Trophoblast cell (in vitro differentiated cells and primary cell): ENCODE data around the gene FBXL17.
A peak's percentile ranks its signal among the peaks of the same experiment; 100 is the strongest.

Source experiments
- DNase-seq, 2 donors: peaks; one replicate each; pipeline ENCODE4 v3.0.0-alpha.2; 2016
- H2AFZ ChIP-seq: 2 replicates; pipeline ENCODE4 v1.6.1; 2013; ENCODE audit warnings: low read length, moderate library complexity, mild to moderate bottlenecking; ENCODE audit not compliant: insufficient read depth, poor library complexity
- H2AK5ac ChIP-seq: 2 replicates; pipeline ENCODE4 v1.6.1; 2013; ENCODE audit warnings: mild to moderate bottlenecking, low read length
- H2BK120ac ChIP-seq: 2 replicates; pipeline ENCODE4 v1.6.1; 2013; ENCODE audit warnings: low read length, mild to moderate bottlenecking, moderate library complexity; ENCODE audit not compliant: insufficient read depth, poor library complexity
- H2BK12ac ChIP-seq: 2 replicates; pipeline ENCODE4 v1.6.1; 2013; ENCODE audit warnings: mild to moderate bottlenecking, low read length, moderate library complexity
- H2BK5ac ChIP-seq: 2 replicates; pipeline ENCODE4 v1.6.1; 2013; ENCODE audit warnings: low read length, low read depth, moderate library complexity, mild to moderate bottlenecking; ENCODE audit not compliant: poor library complexity
- H3K14ac ChIP-seq: 2 replicates; pipeline ENCODE4 v1.6.1; 2013; ENCODE audit warnings: mild to moderate bottlenecking, low read length
- H3K18ac ChIP-seq: 2 replicates; pipeline ENCODE4 v1.6.1; 2013; ENCODE audit warnings: mild to moderate bottlenecking, low read length
- H3K23ac ChIP-seq: 2 replicates; pipeline ENCODE4 v1.6.1; 2013; ENCODE audit warnings: low read length
- H3K27ac ChIP-seq: 2 replicates; pipeline ENCODE4 v1.5.1; 2013; ENCODE audit warnings: low read depth, mild to moderate bottlenecking, inconsistent platforms, low read length, moderate library complexity
- H3K27me3 ChIP-seq: 2 replicates; pipeline ENCODE4 v1.6.1; 2013; ENCODE audit warnings: inconsistent platforms, mild to moderate bottlenecking, low read length, moderate library complexity; ENCODE audit not compliant: insufficient read depth
- H3K36me3 ChIP-seq, 2 experiments: 1 replicate in 1 of 2; 2 replicates in 1 of 2; pipeline ENCODE4 v1.6.1; 2013; ENCODE audit warnings: low read length in 2 of 2, mild to moderate bottlenecking in 2 of 2, moderate library complexity in 1 of 2; ENCODE audit not compliant: insufficient read depth in 2 of 2, control insufficient read depth in 1 of 2
- H3K4ac ChIP-seq: 2 replicates; pipeline ENCODE4 v1.6.1; 2013; ENCODE audit warnings: low read depth, mild to moderate bottlenecking, low read length, moderate library complexity
- H3K4me1 ChIP-seq, 2 experiments: 1 replicate in 1 of 2; 2 replicates in 1 of 2; pipeline ENCODE4 v1.6.1; 2013; ENCODE audit warnings: low read length in 2 of 2, mild to moderate bottlenecking in 2 of 2, moderate library complexity in 1 of 2; ENCODE audit not compliant: insufficient read depth in 2 of 2, control insufficient read depth in 1 of 2
- H3K4me2 ChIP-seq: 2 replicates; pipeline ENCODE4 v1.6.1; 2013; ENCODE audit warnings: inconsistent platforms, mild to moderate bottlenecking, low read length, moderate library complexity
- H3K4me3 ChIP-seq: 2 replicates; pipeline ENCODE4 v1.5.1; 2013; ENCODE audit warnings: mild to moderate bottlenecking, low read depth, low read length, inconsistent platforms
- H3K79me1 ChIP-seq: one replicate; pipeline ENCODE4 v1.6.1; 2013; ENCODE audit warnings: low read length
- H3K79me2 ChIP-seq: 2 replicates; pipeline ENCODE4 v1.6.1; 2013; ENCODE audit warnings: low read length, mild to moderate bottlenecking; ENCODE audit not compliant: control insufficient read depth, insufficient read depth, poor library complexity
- H3K9ac ChIP-seq: 2 replicates; pipeline ENCODE4 v1.6.1; 2013; ENCODE audit warnings: mild to moderate bottlenecking, low read length
- H3K9me3 ChIP-seq: 2 replicates; pipeline ENCODE4 v1.6.1; 2013; ENCODE audit warnings: low read depth, mild to moderate bottlenecking, control low read depth, inconsistent platforms, low read length; ENCODE audit not compliant: insufficient read depth
- H4K12ac ChIP-seq: 2 replicates; pipeline ENCODE4 v1.6.1; 2013; ENCODE audit warnings: low read depth, mild to moderate bottlenecking, low read length, moderate library complexity
- H4K8ac ChIP-seq: 2 replicates; pipeline ENCODE4 v1.6.1; 2013; ENCODE audit warnings: low read depth, mild to moderate bottlenecking, low read length, moderate library complexity
- H4K91ac ChIP-seq: one replicate; pipeline ENCODE4 v1.6.1; 2013; ENCODE audit warnings: low read depth, mild to moderate bottlenecking, low read length, moderate library complexity
- WGBS: extraction: QIAGEN DNeasy Blood & Tissue Kit; methylation state at CpG from one replicate; pipeline ENCODE4 v1.1.7; 2013; ENCODE audit warnings: missing lambda C conversion rate; ENCODE audit not compliant: insufficient read length, insufficient coverage; ENCODE audit errors: extremely low coverage; 5-methylcytosine and 5-hydroxymethylcytosine counted together

The FBXL17 gene

GRCh38 chr5:108046955-108047670, 334.8 kb downstream of the FBXL17 start:
- Histone ChIP-seq H3K79me2 (no peaks in the 10 kb centered on the region), H3K27me3 (no peaks in the 10 kb centered on the region), H3K4me1 (no peaks in the 10 kb centered on the region), H4K8ac (no peak overlapping the region), H2BK120ac (no peak overlapping the region), H3K36me3 (no peaks in the 10 kb centered on the region), H3K4me3 (no peak overlapping the region), H2AFZ (no peak overlapping the region), H2BK5ac (no peak overlapping the region), H3K79me1 (no peaks in the 10 kb centered on the region), H3K9me3 (no peaks in the 10 kb centered on the region), H3K23ac (no peak overlapping the region), H3K4ac (no peak overlapping the region), H3K18ac (no peak overlapping the region), H2AK5ac (no peak overlapping the region), H3K14ac (no peak overlapping the region), H4K91ac (no peak overlapping the region), H4K12ac (no peak overlapping the region), H3K4me2 (no peak overlapping the region), H3K9ac (no peak overlapping the region), H2BK12ac (no peak overlapping the region), H3K27ac (no peak overlapping the region)
- no CpG with 5 or more reads among the region's 13 CpGs for WGBS
- DNase-seq, result no peak

- no peak overlapping the region for H4K12ac ChIP-seq
- no peak overlapping the region for H3K14ac ChIP-seq
- no CpG with 5 or more reads among the region's 7 CpGs for WGBS
- H3K4me3 ChIP-seq, result no peak overlapping the region
- no peaks in the 10 kb centered on the region for H3K79me1 ChIP-seq
- no peak overlapping the region for H3K4ac ChIP-seq
- H3K36me3 ChIP-seq, result no peaks in the 10 kb centered on the region
- H4K91ac ChIP-seq, result no peak overlapping the region
- no peak overlapping the region for H2AFZ ChIP-seq
- H3K27me3 ChIP-seq, result no peaks in the 10 kb centered on the region
- no peak overlapping the region for H3K18ac ChIP-seq
- H3K4me2 ChIP-seq, result no peak overlapping the region
- no peaks in the 10 kb centered on the region for H3K4me1 ChIP-seq
- no peaks in the 10 kb centered on the region for H3K79me2 ChIP-seq
- no peak overlapping the region for H3K23ac ChIP-seq
- no peak overlapping the region for H4K8ac ChIP-seq
- H2BK12ac ChIP-seq, result no peak overlapping the region
- peak in 1 of 2 donors; percentile 21 for DNase-seq
- no peak overlapping the region for H3K27ac ChIP-seq
- H3K9me3 ChIP-seq, result no peaks in the 10 kb centered on the region
- H2AK5ac ChIP-seq, result no peak overlapping the region
- no peak overlapping the region for H3K9ac ChIP-seq
- H2BK5ac ChIP-seq, result no peak overlapping the region
- H2BK120ac ChIP-seq, result no peak overlapping the region
These were observed 345.4 kb downstream of the FBXL17 start for GRCh38 chr5:108036482-108036881.

GRCh38 chr5:108028883-108029282, 353.0 kb downstream of the FBXL17 start:
- Histone ChIP-seq H3K4me1 (no peaks in the 10 kb centered on the region), H3K9me3 (no peaks in the 10 kb centered on the region), H4K91ac (no peak overlapping the region), H3K14ac (no peak overlapping the region), H2AFZ (no peak overlapping the region), H3K79me1 (no peaks in the 10 kb centered on the region), H3K27me3 (no peaks in the 10 kb centered on the region), H3K4me3 (no peak overlapping the region), H3K23ac (no peak overlapping the region), H4K8ac (no peak overlapping the region), H3K18ac (no peak overlapping the region), H2BK120ac (no peak overlapping the region), H3K9ac (no peak overlapping the region), H2BK12ac (no peak overlapping the region), H4K12ac (no peak overlapping the region), H3K79me2 (no peaks in the 10 kb centered on the region), H2AK5ac (no peak overlapping the region), H3K36me3 (no peaks in the 10 kb centered on the region), H3K4me2 (no peak overlapping the region), H2BK5ac (no peak overlapping the region), H3K4ac (no peak overlapping the region), H3K27ac (no peak overlapping the region)
- DNase-seq, result no peak
- no CpG with 5 or more reads among the region's 3 CpGs for WGBS

- Histone ChIP-seq H3K4me3 (no peak overlapping the region), H3K9ac (no peak overlapping the region), H3K4me1 (no peaks in the 10 kb centered on the region), H4K91ac (no peak overlapping the region), H3K14ac (no peak overlapping the region), H3K4me2 (no peak overlapping the region), H3K27ac (no peak overlapping the region), H3K23ac (no peak overlapping the region), H4K12ac (no peak overlapping the region), H2AK5ac (no peak overlapping the region), H2BK5ac (no peak overlapping the region), H3K9me3 (no peaks in the 10 kb centered on the region), H2BK12ac (no peak overlapping the region), H3K18ac (no peak overlapping the region), H3K27me3 (no peaks in the 10 kb centered on the region), H3K79me2 (no peaks in the 10 kb centered on the region), H2BK120ac (no peak overlapping the region), H3K4ac (no peak overlapping the region), H3K79me1 (no peaks in the 10 kb centered on the region), H2AFZ (no peak overlapping the region), H3K36me3 (no peaks in the 10 kb centered on the region), H4K8ac (no peak overlapping the region)
- no peak for DNase-seq
These were observed 353.5 kb downstream of the FBXL17 start for GRCh38 chr5:108028412-108028811.
